HG03378 (cell line): ENCODE data around the gene MACROD2.
"Not testable (repeated sequence)": the region's sequence is repeated elsewhere in the genome, so short reads cannot be mapped to it uniquely, and the experiment has no call there.

Experiments
- ATAC-seq: cut with Tn5 transposase; IDR thresholded peaks from one replicate; pipeline ENCODE4 v1.9.1; 2021; ENCODE audit warnings: mild to moderate bottlenecking, moderate library complexity; ENCODE audit not compliant: unreplicated experiment

The MACROD2 gene

DNA sequence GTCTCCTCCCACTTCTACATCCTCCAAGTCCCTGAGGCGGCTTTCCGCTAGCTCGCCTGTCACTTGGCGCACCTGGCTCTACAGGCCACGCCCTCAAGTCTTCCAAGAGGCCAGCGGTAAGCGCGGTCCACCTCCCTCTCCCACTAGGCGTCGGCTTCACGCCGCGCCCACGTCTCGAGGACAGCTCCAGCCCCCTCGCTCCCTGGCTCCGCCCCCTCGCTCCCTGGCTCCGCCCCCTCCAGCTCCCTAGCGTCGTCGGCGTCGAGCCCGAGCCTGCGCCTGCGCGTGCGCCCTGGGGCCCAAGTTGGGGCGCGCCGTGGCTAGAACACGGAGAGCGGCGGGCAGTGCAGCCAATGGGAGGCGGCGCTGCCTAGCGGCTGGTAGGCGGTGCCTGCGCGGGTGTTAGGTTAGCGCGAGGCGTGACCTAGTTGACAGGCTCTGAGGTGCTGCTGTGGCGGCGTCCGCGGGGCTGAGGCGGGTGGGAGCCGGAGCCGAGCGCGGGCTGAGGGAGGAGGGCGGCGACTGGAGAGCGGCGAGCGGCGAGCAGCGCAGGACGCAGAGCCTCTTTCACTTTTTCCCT is at the start of gene MACROD2:
TSS of gene MACROD2 (plus strand) at position 431 of the 580 bp plus-strand sequence.
- no peak for ATAC-seq

DNA sequence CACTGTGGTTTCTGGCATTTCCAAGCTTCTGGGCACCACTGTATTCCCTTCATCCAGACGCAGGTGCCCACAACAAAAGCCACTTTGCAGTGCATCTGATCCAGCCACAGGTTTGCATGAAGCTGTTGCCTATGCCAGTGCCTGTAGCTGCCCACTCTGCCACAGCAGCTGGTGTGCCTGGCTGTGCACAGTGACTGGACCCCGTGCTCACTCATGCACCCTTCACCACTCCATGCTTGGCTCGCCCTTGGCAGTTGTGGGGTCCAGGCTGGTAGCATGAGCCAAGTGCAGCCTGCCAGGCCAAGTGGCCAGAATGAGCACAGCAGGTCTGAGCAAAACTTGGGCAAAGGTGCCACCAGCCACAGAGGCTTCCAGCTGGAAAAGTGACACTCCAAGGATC is 47.6 kb upstream of the MACROD2 start:
- no peak for ATAC-seq

- ATAC-seq = no peak
Observed at GRCh38 chr20:13953227-13953626, 42.1 kb upstream of the MACROD2 start.

- ATAC-seq = no peak
Observed at GRCh38 chr20:13960119-13960518, 35.2 kb upstream of the MACROD2 start.

GRCh38 chr20:13960525-13960924 is 34.8 kb upstream of the MACROD2 start:
- no peak for ATAC-seq

GRCh38 chr20:13984211-13984610 is 11.1 kb upstream of the MACROD2 start:
- ATAC-seq = no peak

DNA sequence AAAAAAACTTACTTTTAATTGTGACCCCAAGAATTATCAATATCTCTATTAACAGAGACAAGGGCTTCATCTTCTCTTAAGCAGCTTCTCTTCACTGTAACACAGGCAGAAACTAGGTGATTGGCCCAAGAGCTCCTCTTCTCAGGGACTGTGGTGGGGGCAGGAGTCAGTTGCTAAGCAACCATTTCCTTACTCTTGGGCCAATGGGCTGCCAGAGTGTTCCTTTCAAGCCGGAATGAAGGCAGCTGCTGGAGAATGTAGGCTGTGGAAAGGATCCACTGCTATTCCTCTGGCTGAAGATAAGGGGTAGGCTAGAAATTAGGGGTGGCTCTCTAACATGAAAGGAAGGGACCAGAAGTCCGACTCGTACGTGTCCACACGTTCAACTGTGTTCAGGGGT is 4.9 kb upstream of the MACROD2 start, which contains the start of gene SEL1L2:
TSS of gene SEL1L2 (minus strand) at position 150 of the 400 bp plus-strand sequence. CDS start at position 70, 80 bp downstream.
- no peak for ATAC-seq

DNA sequence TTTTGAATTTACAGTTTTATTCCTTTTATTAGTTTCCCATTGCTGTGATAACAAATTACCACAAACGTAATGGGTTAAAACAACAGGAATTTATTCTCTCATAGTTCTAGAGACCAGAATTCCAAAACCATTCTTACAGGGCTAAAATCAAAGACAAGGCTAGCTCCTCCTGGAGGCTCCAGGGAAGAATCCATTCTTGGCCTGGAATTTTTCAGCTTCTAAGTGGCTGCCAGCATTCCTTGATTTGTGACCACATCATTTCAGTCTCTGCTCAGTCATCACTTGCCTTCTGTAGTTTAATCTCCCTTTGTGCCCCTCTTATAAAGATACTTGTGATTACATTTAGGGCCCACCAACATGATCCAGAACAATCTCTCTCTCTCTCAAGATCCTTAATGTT is 4.0 kb upstream of the MACROD2 start:
- ATAC-seq = no peak

DNA sequence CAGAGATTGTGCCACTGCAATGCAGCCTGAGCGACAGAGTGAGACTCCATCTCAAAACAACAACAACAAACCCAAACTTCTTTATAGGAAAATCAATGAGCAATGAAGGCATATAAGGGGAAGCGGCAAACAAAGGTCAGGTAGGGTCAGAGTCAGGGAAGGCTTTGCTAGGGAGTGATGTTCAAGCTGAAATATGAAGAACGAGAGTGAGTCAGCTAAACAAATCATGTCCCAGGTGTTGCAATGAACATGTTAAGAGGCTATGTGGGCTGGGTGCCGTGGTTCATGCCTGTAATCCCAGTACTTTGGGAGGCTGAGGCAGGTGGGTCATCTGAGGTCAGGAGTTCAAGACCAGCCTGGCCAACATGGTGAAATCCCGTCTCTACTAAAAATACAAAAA is 3.4 kb upstream of the MACROD2 start:
- ATAC-seq = not testable (repeated sequence)

- no peak for ATAC-seq
Observed at GRCh38 chr20:13995841-13996240, 525 bp downstream of the MACROD2 start.

GRCh38 chr20:13996265-13996664 is 949 bp downstream of the MACROD2 start:
- ATAC-seq = no peak

DNA sequence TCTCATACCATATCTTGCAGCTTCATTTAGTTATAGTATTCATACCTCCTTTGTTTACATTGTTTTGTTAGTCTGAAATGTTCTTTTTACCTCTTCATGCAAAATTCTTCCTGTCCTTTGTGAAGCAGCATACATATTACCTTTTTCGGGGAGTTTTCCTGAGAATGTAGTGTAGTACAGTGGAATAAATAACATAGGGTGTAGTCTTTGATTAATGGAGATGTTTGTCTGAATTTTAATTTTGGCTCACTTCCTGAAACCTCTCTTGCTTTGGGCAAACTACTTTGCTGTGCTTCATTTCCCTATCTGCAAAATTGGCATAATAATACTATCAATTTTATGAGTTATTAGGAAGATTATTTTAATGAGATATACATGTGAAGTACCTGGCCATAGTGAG is 5.6 kb downstream of the MACROD2 start:
- ATAC-seq = no peak

DNA sequence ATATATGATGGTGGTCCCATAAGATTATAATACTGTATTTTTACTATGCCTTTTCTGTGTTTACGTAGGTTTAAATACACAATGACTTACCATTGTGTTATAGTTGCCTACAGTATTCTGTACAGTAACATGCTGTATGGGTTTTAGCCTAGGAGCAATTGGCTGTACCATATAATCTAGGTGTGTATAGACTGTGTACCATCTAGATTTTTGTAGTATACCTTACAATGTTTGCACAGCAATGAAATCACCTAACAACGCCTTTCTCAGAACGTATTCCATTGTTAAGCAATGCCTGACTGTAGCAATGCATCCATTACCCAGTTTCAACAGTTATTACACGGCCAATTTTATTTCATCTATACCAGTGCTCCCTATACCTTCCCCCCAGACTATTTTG is 10.7 kb downstream of the MACROD2 start:
- no peak for ATAC-seq

DNA sequence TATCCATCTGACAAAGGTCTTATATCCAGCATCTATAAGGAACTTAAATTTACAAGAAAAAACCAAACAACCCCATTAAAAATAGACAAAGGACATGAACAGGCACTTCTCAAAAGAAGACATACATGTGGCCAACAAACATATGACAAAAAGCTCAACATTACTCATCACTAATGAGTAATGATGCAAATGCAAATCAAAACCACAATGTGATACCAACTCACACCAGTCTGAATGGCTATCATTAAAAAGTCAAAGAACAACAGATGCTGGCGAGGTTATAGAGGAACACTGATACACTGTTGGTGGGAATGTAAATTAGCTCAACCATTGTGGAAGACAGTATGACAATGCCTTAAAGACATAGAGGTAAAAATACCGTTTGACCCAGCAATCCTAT is 13.9 kb downstream of the MACROD2 start:
- ATAC-seq = no peak

GRCh38 chr20:14012671-14013070 is 17.4 kb downstream of the MACROD2 start:
- ATAC-seq = no peak

DNA sequence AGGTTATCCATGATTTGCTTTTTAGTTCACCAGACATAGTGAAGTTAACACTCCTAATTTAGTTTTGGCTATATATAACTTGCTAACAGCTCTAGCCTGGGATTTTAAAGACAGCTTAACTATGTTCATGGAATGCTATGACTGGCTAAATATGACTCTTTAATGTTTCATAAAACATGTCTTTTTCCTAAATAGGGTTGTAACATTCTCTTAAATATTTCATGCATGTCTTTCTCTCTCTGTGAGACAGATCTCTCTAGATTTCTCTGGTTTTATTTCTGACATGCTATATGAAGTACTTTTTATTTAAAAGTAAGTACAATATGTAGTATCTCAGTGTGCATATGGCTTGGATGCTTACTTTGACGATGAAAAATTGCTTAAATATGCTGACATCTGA is 35.7 kb downstream of the MACROD2 start:
- no peak for ATAC-seq

DNA sequence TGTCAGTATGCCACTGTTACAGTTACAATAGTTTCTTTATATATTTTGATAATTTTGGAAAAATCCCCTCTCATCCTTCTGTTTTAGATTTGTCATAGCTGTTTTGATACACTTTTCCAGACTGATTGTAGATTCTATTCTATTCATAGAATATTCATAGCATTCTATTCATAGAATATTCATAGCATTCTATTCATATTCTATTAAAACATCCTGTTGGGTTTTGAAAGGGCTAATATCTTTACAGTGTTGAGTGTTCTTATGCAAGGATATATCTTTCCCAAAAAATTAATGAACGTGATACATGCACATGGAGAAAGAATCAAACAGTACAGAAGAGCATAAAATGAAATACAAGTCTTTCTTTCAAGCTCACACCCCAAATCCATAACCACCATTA is 38.0 kb downstream of the MACROD2 start:
- no peak for ATAC-seq

DNA sequence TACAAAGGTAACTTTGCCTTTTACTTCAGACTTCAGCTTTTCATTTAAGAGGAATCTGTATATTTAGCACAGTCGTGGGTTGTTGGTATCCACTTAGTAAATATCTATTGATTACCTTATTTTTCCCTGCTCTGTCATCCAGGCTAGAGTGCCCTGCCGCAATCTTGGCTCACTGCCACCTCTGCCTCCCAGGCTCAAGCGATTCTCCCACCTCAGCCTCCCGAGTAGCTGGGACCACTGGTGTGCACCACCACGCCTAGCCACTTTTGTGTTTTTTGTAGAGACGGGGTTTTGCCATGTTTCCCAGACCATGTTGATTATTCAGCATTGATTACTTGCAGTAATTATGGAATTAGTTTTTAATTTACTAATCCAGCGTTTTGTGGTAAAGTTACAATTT is 41.3 kb downstream of the MACROD2 start:
- ATAC-seq = no peak

- not testable (repeated sequence) for ATAC-seq
Observed at GRCh38 chr20:14044712-14045276, 49.5 kb downstream of the MACROD2 start.

GRCh38 chr20:14046534-14046933 is 51.2 kb downstream of the MACROD2 start:
- ATAC-seq = no peak

- ATAC-seq = peak; percentile 81
Observed at GRCh38 chr20:14049111-14049510, 53.8 kb downstream of the MACROD2 start.

- ATAC-seq = no peak
Observed at GRCh38 chr20:14051454-14051853, 56.1 kb downstream of the MACROD2 start.
